Activated CD4-positive, CD25-positive, alpha-beta regulatory T cell (primary cell): Measurements from ENCODE around the gene MYH13.

Source experiments
- DNase-seq, 4 experiments: peaks; one replicate each; lab custom pipeline; 2025; lab: John Stamatoyannopoulos, UW

Gene MYH13

GRCh38 chr17:10372906-10373305 lies at the start of gene MYH13:
MYH13 (minus strand) TSS chr17:10373006; CDS start chr17:10364530, 8,476 bp downstream.
- no peak for DNase-seq

- no peak for DNase-seq
These were observed 49.2 kb upstream of the MYH13 start, which contains the start of gene MYH8 for GRCh38 chr17:10421900-10422542. MYH8 (minus strand) TSS chr17:10421950; CDS start chr17:10420227, 1,723 bp downstream.

- DNase-seq = no peak
These were observed 48.4 kb upstream of the MYH13 start for GRCh38 chr17:10421211-10421610.

GRCh38 chr17:10420811-10421210 lies 48.0 kb upstream of the MYH13 start:
- no peak for DNase-seq

GRCh38 chr17:10417431-10417830 lies 44.6 kb upstream of the MYH13 start:
- no peak for DNase-seq

- no peak for DNase-seq
These were observed 42.4 kb upstream of the MYH13 start for GRCh38 chr17:10415161-10415560.

- no peak for DNase-seq
These were observed 30.8 kb upstream of the MYH13 start for GRCh38 chr17:10403589-10403988.

- no peak for DNase-seq
These were observed 25.5 kb upstream of the MYH13 start for GRCh38 chr17:10398352-10398751.

- DNase-seq = no peak
These were observed 23.8 kb upstream of the MYH13 start for GRCh38 chr17:10396524-10397163.

- no peak for DNase-seq
These were observed 21.5 kb upstream of the MYH13 start for GRCh38 chr17:10394201-10394887.

GRCh38 chr17:10392880-10393279 lies 20.1 kb upstream of the MYH13 start:
- no peak for DNase-seq

GRCh38 chr17:10385871-10386270 lies 13.1 kb upstream of the MYH13 start:
- no peak for DNase-seq

- DNase-seq = no peak
These were observed 11.4 kb upstream of the MYH13 start for GRCh38 chr17:10384175-10384574.

GRCh38 chr17:10380631-10381408 lies 8.0 kb upstream of the MYH13 start:
- no peak for DNase-seq

- DNase-seq = no peak
These were observed 2.7 kb downstream of the MYH13 start for GRCh38 chr17:10370016-10370608.

- DNase-seq = no peak
These were observed 3.6 kb downstream of the MYH13 start for GRCh38 chr17:10369239-10369638.

- no peak for DNase-seq
These were observed 4.2 kb downstream of the MYH13 start for GRCh38 chr17:10368561-10368960.

GRCh38 chr17:10360578-10360977 lies 12.2 kb downstream of the MYH13 start:
- DNase-seq = no peak

- no peak for DNase-seq
These were observed 15.0 kb downstream of the MYH13 start for GRCh38 chr17:10357768-10358167.

GRCh38 chr17:10354651-10355050 lies 18.2 kb downstream of the MYH13 start:
- DNase-seq = no peak

GRCh38 chr17:10352893-10353292 lies 19.9 kb downstream of the MYH13 start:
- no peak for DNase-seq

GRCh38 chr17:10349403-10349802 lies 23.4 kb downstream of the MYH13 start:
- no peak for DNase-seq
